A549 (cell line): ENCODE data around the gene PLCB4.

Experiments
- KDM1A ChIP-seq: fragments of 200-600 bp; sonication (generic); IDR thresholded peaks from 2 replicates; pipeline ENCODE4 v1.6.1; 2016; ENCODE audit warnings: low read depth, mild to moderate bottlenecking
- POLR2A ChIP-seq: IDR thresholded peaks from 2 replicates; pipeline ENCODE4 v1.6.1; 2012; ENCODE audit warnings: mild to moderate bottlenecking, low read length
- TF ChIP-seq, protein P1 (sequence below): fragments of >200 bp; sonication (Bioruptor Twin); formaldehyde crosslinking; IDR thresholded peaks from 3 replicates; pipeline ENCODE4 v1.5.1; 2016

GRCh38 chr20:9256393-9256792 is 187.5 kb downstream of the PLCB4 start:
- TF ChIP-seq KDM1A, result no peak
- no peak for TF ChIP-seq POLR2A
- TF ChIP-seq, protein P1, sequence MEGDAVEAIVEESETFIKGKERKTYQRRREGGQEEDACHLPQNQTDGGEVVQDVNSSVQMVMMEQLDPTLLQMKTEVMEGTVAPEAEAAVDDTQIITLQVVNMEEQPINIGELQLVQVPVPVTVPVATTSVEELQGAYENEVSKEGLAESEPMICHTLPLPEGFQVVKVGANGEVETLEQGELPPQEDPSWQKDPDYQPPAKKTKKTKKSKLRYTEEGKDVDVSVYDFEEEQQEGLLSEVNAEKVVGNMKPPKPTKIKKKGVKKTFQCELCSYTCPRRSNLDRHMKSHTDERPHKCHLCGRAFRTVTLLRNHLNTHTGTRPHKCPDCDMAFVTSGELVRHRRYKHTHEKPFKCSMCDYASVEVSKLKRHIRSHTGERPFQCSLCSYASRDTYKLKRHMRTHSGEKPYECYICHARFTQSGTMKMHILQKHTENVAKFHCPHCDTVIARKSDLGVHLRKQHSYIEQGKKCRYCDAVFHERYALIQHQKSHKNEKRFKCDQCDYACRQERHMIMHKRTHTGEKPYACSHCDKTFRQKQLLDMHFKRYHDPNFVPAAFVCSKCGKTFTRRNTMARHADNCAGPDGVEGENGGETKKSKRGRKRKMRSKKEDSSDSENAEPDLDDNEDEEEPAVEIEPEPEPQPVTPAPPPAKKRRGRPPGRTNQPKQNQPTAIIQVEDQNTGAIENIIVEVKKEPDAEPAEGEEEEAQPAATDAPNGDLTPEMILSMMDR, result no peak
